22Rv1 (cell line): ENCODE data around the gene E2F2.

Experiments
- ZFX ChIP-seq: fragments of 450-650 bp; IDR thresholded peaks from 2 replicates; pipeline ENCODE4 v1.6.1; 2017; ENCODE audit warnings: antibody characterized with exemption, borderline replicate concordance
- TF ChIP-seq, protein P1 (sequence below): fragments of 450-650 bp; IDR thresholded peaks from 2 replicates; pipeline ENCODE4 v1.5.1; 2017; ENCODE audit warnings: mild to moderate bottlenecking

- TF ChIP-seq, protein P1, sequence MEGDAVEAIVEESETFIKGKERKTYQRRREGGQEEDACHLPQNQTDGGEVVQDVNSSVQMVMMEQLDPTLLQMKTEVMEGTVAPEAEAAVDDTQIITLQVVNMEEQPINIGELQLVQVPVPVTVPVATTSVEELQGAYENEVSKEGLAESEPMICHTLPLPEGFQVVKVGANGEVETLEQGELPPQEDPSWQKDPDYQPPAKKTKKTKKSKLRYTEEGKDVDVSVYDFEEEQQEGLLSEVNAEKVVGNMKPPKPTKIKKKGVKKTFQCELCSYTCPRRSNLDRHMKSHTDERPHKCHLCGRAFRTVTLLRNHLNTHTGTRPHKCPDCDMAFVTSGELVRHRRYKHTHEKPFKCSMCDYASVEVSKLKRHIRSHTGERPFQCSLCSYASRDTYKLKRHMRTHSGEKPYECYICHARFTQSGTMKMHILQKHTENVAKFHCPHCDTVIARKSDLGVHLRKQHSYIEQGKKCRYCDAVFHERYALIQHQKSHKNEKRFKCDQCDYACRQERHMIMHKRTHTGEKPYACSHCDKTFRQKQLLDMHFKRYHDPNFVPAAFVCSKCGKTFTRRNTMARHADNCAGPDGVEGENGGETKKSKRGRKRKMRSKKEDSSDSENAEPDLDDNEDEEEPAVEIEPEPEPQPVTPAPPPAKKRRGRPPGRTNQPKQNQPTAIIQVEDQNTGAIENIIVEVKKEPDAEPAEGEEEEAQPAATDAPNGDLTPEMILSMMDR, result no peak
- no peak for TF ChIP-seq ZFX
These were observed 21.1 kb downstream of the E2F2 start for GRCh38 chr1:23509896-23510295.
